ENCODE measurements around the gene CKB. TPM values are rescaled to one million over a fixed set of nuclear protein-coding genes. Genes with fewer than 3 reads are reported as not detected.
A peak's percentile ranks its signal among the peaks of the same experiment; 100 is the strongest.
"Not testable (repeated sequence)": the region's sequence is repeated elsewhere in the genome, so short reads cannot be mapped to it uniquely, and the experiment has no call there.

CKB gene
- total and polyA plus RNA-seq, 2 donors (not counting 1 experiment from before 2014, with no cell fraction given) = 3.1 to 4.7 TPM

- H3K36me3 ChIP-seq (replicated peaks in 1 of 2; ENCODE audit: control extremely low read depth in 1 of 2, control insufficient read depth in 1 of 2, extremely low read depth in 1 of 2, insufficient read depth in 2 of 2, low read length in 1 of 2) = peaks cover 0 to 3% of the 10 kb centered on the region in 2 experiments
- H2AFZ ChIP-seq (ENCODE audit: insufficient read depth, low read depth, low read length, poor library complexity, severe bottlenecking) = no peak overlapping the region
- H4K20me1 ChIP-seq (ENCODE audit: control insufficient read depth, insufficient read depth, low read length, poor library complexity, severe bottlenecking) = no peaks in the 10 kb centered on the region
- ChIA-PET CTCF (interaction anchor here (3.0 kb wide), 1 partner anchor 12 kb away, joined by 18 read pairs; no protein-coding TSS in a partner anchor), POLR2A (no interaction called here)
- WGBS (ENCODE audit: insufficient coverage) = 92% methylated on average over 23 of the region's 25 CpGs
- no peaks in the 10 kb centered on the region for H3K27me3 Mint-ChIP-seq
- ATAC-seq (ENCODE audit: low read depth) = no peak
- no peak overlapping the region for H3K4me2 ChIP-seq (replicated peaks; ENCODE audit: low read depth, low read length, poor library complexity, severe bottlenecking)
- intact Hi-C loops (cut with micrococcal nuclease) = no loop called here
- no peak overlapping the region for H3K27ac ChIP-seq (ENCODE audit: low read length in 2 of 2)
- H3K9ac ChIP-seq (ENCODE audit: low read length) = no peak overlapping the region
- peak overlapping the region; percentile 26 for H3K27ac Mint-ChIP-seq
- H3K9me3 ChIP-seq (ENCODE audit: control extremely low read depth in 1 of 3, control insufficient read depth in 2 of 3, insufficient read depth in 1 of 3, low read length in 2 of 3) = no peaks in the 10 kb centered on the region
- H3K4me3 ChIP-seq (ENCODE audit: control extremely low read depth in 1 of 5, extremely low read depth in 1 of 5, insufficient read depth in 1 of 5, low read depth in 2 of 5, low read length in 4 of 5) = no peak overlapping the region
- no peaks in the 10 kb centered on the region for H3K9me3 Mint-ChIP-seq (ENCODE audit: insufficient read depth)
- H3K27me3 ChIP-seq (replicated peaks in 1 of 4; ENCODE audit: control extremely low read depth in 1 of 4, control insufficient read depth in 3 of 4, insufficient read depth in 4 of 4, low read length in 3 of 4) = no peaks in the 10 kb centered on the region
- H3K4me1 ChIP-seq (ENCODE audit: control insufficient read depth in 2 of 2, insufficient read depth in 2 of 2, low read length in 2 of 2) = no peaks in the 10 kb centered on the region
- no peaks in the 10 kb centered on the region for H3K79me2 ChIP-seq (ENCODE audit: control insufficient read depth, insufficient read depth, low read length)
- no peaks in the 10 kb centered on the region for H3K4me1 Mint-ChIP-seq
- DNase-seq = no peak
- TF ChIP-seq EZH2 (IDR thresholded peaks at IDR 0.05; ENCODE audit: borderline replicate concordance, insufficient read depth, low read depth, low read length, poor library complexity, severe bottlenecking) = no peak
- no peak for TF ChIP-seq CTCF (IDR thresholded peaks at IDR 0.05)
- no peak overlapping the region for H3K4me3 Mint-ChIP-seq
Measured at GRCh38 chr14:103512701-103513611, 9.7 kb downstream of the CKB start.

- H3K9me3 ChIP-seq (ENCODE audit: control extremely low read depth in 1 of 3, control insufficient read depth in 2 of 3, insufficient read depth in 1 of 3, low read length in 2 of 3); intact Hi-C loops (cut with micrococcal nuclease); H3K4me3 ChIP-seq (ENCODE audit: control extremely low read depth in 1 of 5, extremely low read depth in 1 of 5, insufficient read depth in 1 of 5, low read depth in 2 of 5, low read length in 4 of 5); H3K27me3 Mint-ChIP-seq; H2AFZ ChIP-seq (ENCODE audit: insufficient read depth, low read depth, low read length, poor library complexity, severe bottlenecking); H3K27ac ChIP-seq (ENCODE audit: low read length in 2 of 2); H3K4me3 Mint-ChIP-seq; H3K4me1 ChIP-seq (ENCODE audit: control insufficient read depth in 2 of 2, insufficient read depth in 2 of 2, low read length in 2 of 2); POLR2A ChIA-PET; H3K9ac ChIP-seq (ENCODE audit: low read length); DNase-seq; ATAC-seq (ENCODE audit: low read depth); H3K79me2 ChIP-seq (ENCODE audit: control insufficient read depth, insufficient read depth, low read length); H3K27ac Mint-ChIP-seq; H3K4me1 Mint-ChIP-seq; H3K27me3 ChIP-seq (replicated peaks in 1 of 4; ENCODE audit: control extremely low read depth in 1 of 4, control insufficient read depth in 3 of 4, insufficient read depth in 4 of 4, low read length in 3 of 4); H3K9me3 Mint-ChIP-seq (ENCODE audit: insufficient read depth); H4K20me1 ChIP-seq (ENCODE audit: control insufficient read depth, insufficient read depth, low read length, poor library complexity, severe bottlenecking); H3K36me3 ChIP-seq (replicated peaks in 1 of 2; ENCODE audit: control extremely low read depth in 1 of 2, control insufficient read depth in 1 of 2, extremely low read depth in 1 of 2, insufficient read depth in 2 of 2, low read length in 1 of 2); H3K4me2 ChIP-seq (replicated peaks; ENCODE audit: low read depth, low read length, poor library complexity, severe bottlenecking): not testable (repeated sequence)
- WGBS (ENCODE audit: insufficient coverage) = 100% methylated on average over 7 of the region's 8 CpGs
- CTCF ChIA-PET = interaction anchor here (3.0 kb wide), 1 partner anchor 12 kb away, joined by 18 read pairs; no protein-coding TSS in a partner anchor
Measured at GRCh38 chr14:103512180-103512579, 10.4 kb downstream of the CKB start.
